A549 (cell line): Measurements from ENCODE around the gene S1PR5.

Experiments
- EP300 ChIP-seq, 2 experiments: fragments of >200 bp; sonication (Bioruptor Twin); formaldehyde crosslinking; IDR thresholded peaks; 2 replicates in 1 of 2; 3 replicates in 1 of 2; pipeline ENCODE4 v1.6.1; 2016 to 2017
- MAZ ChIP-seq: fragments of 150-350 bp; IDR thresholded peaks from 2 replicates; pipeline ENCODE4 v1.6.1; 2014; ENCODE audit warnings: antibody characterized with exemption, low read depth, low read length, borderline replicate concordance
- POLR2A ChIP-seq: IDR thresholded peaks from 2 replicates; pipeline ENCODE4 v1.6.1; 2012; ENCODE audit warnings: mild to moderate bottlenecking, low read length
- RFX5 ChIP-seq: fragments of 450-650 bp; IDR thresholded peaks from 2 replicates; pipeline ENCODE4 v1.7.1; 2014; ENCODE audit warnings: antibody characterized with exemption, mild to moderate bottlenecking, moderate library complexity
- SMC3 ChIP-seq: fragments of >200 bp; sonication (Bioruptor Twin); formaldehyde crosslinking; IDR thresholded peaks from 3 replicates; pipeline ENCODE4 v1.6.1; 2018; ENCODE audit warnings: inconsistent platforms
- TF ChIP-seq, protein P1 (sequence below): IDR thresholded peaks from 2 replicates; pipeline ENCODE4 v1.6.1; 2012
- TF ChIP-seq, protein P2 (sequence below): fragments of >200 bp; sonication (Bioruptor Twin); formaldehyde crosslinking; IDR thresholded peaks from 3 replicates; pipeline ENCODE4 v1.5.1; 2016

DNA sequence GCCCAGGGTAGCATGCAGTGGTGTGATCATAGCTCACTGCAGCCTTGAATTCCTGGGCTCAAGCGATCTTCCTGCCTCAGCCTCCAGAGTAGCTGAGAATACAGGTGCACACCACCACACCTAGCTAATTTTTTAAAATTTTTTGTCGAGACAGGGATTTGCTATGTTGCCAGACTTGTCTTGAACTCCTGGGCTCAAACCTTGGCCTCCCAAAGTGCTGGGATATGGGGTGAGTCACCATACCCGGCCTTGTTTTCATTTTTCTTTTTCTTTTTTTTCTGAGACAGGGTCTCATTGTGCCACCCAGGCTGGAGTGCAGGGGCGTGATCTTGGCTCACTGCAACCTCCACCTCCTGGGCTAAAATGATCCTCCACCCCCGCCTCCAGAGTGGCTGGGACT, 52.8 kb downstream of the S1PR5 start:
- no peak for TF ChIP-seq POLR2A
- TF ChIP-seq EP300 (IDR thresholded peaks at IDR 0.05): no peak
- no peak for TF ChIP-seq RFX5
- TF ChIP-seq, protein P1, sequence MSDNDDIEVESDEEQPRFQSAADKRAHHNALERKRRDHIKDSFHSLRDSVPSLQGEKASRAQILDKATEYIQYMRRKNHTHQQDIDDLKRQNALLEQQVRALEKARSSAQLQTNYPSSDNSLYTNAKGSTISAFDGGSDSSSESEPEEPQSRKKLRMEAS: no peak
- TF ChIP-seq, protein P2, sequence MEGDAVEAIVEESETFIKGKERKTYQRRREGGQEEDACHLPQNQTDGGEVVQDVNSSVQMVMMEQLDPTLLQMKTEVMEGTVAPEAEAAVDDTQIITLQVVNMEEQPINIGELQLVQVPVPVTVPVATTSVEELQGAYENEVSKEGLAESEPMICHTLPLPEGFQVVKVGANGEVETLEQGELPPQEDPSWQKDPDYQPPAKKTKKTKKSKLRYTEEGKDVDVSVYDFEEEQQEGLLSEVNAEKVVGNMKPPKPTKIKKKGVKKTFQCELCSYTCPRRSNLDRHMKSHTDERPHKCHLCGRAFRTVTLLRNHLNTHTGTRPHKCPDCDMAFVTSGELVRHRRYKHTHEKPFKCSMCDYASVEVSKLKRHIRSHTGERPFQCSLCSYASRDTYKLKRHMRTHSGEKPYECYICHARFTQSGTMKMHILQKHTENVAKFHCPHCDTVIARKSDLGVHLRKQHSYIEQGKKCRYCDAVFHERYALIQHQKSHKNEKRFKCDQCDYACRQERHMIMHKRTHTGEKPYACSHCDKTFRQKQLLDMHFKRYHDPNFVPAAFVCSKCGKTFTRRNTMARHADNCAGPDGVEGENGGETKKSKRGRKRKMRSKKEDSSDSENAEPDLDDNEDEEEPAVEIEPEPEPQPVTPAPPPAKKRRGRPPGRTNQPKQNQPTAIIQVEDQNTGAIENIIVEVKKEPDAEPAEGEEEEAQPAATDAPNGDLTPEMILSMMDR: no peak
- TF ChIP-seq MAZ: no peak
- no peak for TF ChIP-seq SMC3
